NCI-H1105 treated with DMSO at 0.1 percent for 48 hours (cell line): ENCODE data around the gene GALNT17.
"Not testable (repeated sequence)": the region's sequence is repeated elsewhere in the genome, so short reads cannot be mapped to it uniquely, and the experiment has no call there.

Experiments
- DNase-seq: peaks from one replicate; lab custom pipeline; 2025; lab: John Stamatoyannopoulos, UW

The GALNT17 gene

GRCh38 chr7:71165708-71166107, 33.8 kb downstream of the GALNT17 start:
- no peak for DNase-seq

GRCh38 chr7:71171476-71171875, 39.5 kb downstream of the GALNT17 start:
- DNase-seq = no peak

- no peak for DNase-seq
These were observed 42.0 kb downstream of the GALNT17 start for GRCh38 chr7:71173955-71174354.

GRCh38 chr7:71182438-71182935, 50.5 kb downstream of the GALNT17 start:
- DNase-seq = no peak

GRCh38 chr7:71184136-71184535, 52.2 kb downstream of the GALNT17 start:
- no peak for DNase-seq

- DNase-seq = no peak
These were observed 52.7 kb downstream of the GALNT17 start for GRCh38 chr7:71184609-71185008.

- DNase-seq = no peak
These were observed 54.7 kb downstream of the GALNT17 start for GRCh38 chr7:71186535-71187057.

- DNase-seq = no peak
These were observed 59.8 kb downstream of the GALNT17 start for GRCh38 chr7:71191771-71192170.

GRCh38 chr7:71193099-71193810, 61.3 kb downstream of the GALNT17 start:
- DNase-seq = no peak

GRCh38 chr7:71198391-71198790, 66.4 kb downstream of the GALNT17 start:
- DNase-seq = no peak

- DNase-seq = no peak
These were observed 66.9 kb downstream of the GALNT17 start for GRCh38 chr7:71198887-71199286.

- no peak for DNase-seq
These were observed 74.2 kb downstream of the GALNT17 start for GRCh38 chr7:71206184-71206583.

GRCh38 chr7:71208881-71209280, 76.9 kb downstream of the GALNT17 start:
- DNase-seq = no peak

- not testable (repeated sequence) for DNase-seq
These were observed 77.5 kb downstream of the GALNT17 start for GRCh38 chr7:71209484-71209883.

- DNase-seq = no peak
These were observed 78.3 kb downstream of the GALNT17 start for GRCh38 chr7:71210220-71210619.

- not testable (repeated sequence) for DNase-seq
These were observed 80.5 kb downstream of the GALNT17 start for GRCh38 chr7:71212433-71212832.

- no peak for DNase-seq
These were observed 84.3 kb downstream of the GALNT17 start for GRCh38 chr7:71216211-71216610.

GRCh38 chr7:71220210-71220695, 88.3 kb downstream of the GALNT17 start:
- no peak for DNase-seq

- DNase-seq = no peak
These were observed 89.1 kb downstream of the GALNT17 start for GRCh38 chr7:71221049-71221448.

- no peak for DNase-seq
These were observed 89.6 kb downstream of the GALNT17 start for GRCh38 chr7:71221549-71221948.

- DNase-seq = no peak
These were observed 95.2 kb downstream of the GALNT17 start for GRCh38 chr7:71227126-71227525.

- DNase-seq = no peak
These were observed 97.2 kb downstream of the GALNT17 start for GRCh38 chr7:71229148-71229547.

- no peak for DNase-seq
These were observed 97.8 kb downstream of the GALNT17 start for GRCh38 chr7:71229699-71230098.

- no peak for DNase-seq
These were observed 103.3 kb downstream of the GALNT17 start for GRCh38 chr7:71235253-71235652.
